Inflammatory macrophage (primary cell): ENCODE data around the gene FOXK2.
A peak's percentile ranks its signal among the peaks of the same experiment; 100 is the strongest.

ENCODE experiments used
- DNase-seq, 2 donors: peaks; one replicate each; pipeline ENCODE4 v3.0.0-alpha.2; 2020 to 2022

The FOXK2 gene

DNA sequence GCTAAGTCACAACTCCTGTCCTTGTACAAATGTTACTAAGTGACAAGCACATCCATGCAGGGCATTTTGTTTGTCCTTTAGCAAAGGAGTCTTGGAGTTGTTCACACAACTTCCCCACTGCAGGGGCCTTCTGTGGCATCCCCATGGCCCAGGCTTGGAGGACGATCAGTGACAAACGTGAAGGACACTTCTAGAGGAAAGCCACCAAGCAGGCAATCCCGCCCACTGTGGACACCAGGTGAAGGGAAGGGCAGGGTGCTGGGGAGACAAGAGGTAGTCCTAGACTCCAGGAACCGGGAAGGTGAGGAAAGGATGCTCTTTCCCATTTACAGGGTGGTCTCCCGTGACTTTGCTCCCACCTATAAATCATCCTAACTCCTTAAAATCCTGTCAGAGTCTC is 124.6 kb downstream of the FOXK2 start:
- DNase-seq = no peak

- no peak for DNase-seq
Observed at GRCh38 chr17:82645516-82645915, 126.0 kb downstream of the FOXK2 start.

GRCh38 chr17:82647593-82648164 is 128.1 kb downstream of the FOXK2 start:
- DNase-seq = peak in 1 of 2 donors; percentile 14

DNA sequence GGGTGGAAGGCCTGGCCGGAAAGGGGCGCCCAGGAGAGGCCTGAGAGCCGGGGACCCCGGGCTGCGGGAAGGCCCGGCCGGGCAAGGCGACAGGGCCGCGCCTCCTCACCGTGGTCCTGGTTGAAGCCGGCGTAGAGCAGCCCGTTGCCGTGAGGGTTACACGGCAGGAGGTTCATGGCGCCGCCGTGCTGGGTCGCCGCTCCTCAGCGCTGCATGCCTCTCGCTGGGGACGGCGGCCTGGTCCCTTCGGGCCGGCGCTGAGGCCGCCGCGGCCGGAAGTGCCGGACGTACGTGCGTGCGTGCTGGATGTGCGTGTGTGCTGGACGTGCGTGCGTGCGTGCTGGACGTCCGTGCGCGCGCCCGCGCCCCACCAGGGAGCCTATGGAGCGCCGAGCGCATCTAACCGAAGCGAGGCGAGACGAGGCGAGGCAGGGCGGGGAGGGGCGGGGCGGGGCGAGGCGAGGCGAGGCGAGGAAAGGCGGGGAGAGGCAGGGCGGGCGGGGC is 128.7 kb downstream of the FOXK2 start, which contains the start of gene WDR45B:
WDR45B (minus strand) TSS at position 280 of the 504 bp plus-strand sequence; CDS start at position 176, 104 bp downstream.
- peak; percentile 96 to 98 for DNase-seq

- DNase-seq = no peak
Observed at GRCh38 chr17:82648742-82649331, 129.3 kb downstream of the FOXK2 start.

GRCh38 chr17:82649501-82650261 is 130.1 kb downstream of the FOXK2 start:
- DNase-seq = no peak

DNA sequence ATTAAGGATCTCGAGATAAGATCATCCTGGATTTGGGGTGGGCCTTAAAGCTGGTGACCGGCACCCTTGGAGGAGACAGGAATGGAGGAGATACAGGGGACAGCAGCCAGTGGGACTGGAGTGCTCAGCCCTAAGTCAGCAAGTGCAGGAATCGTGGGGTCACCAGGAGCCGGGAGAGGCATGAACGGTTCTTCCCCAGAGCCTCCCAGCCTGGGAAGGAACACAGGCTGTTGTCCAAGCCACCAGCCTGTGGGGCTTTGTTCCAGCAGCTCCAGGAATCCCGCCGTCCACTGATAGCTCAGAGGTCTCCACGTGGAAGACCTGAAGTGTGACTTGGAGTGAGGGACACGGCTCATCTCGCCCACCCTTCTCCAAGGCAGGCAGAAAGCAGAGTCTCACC is 131.2 kb downstream of the FOXK2 start:
- no peak for DNase-seq

- DNase-seq = no peak
Observed at GRCh38 chr17:82653651-82654528, 134.4 kb downstream of the FOXK2 start.
